Fibroblast of pulmonary artery (primary cell): ENCODE results near the gene CKB.

Source experiments
- DNase-seq: peaks from one replicate; pipeline ENCODE4 v3.0.0-alpha.2; 2010; ENCODE audit warnings: low read depth
- H3K4me3 ChIP-seq: replicated peaks from 2 replicates; pipeline ENCODE4 v1.5.1; 2011; ENCODE audit warnings: low read depth, mild to moderate bottlenecking, control low read depth, low read length, moderate library complexity
- CTCF ChIP-seq: IDR thresholded peaks from 2 replicates; pipeline ENCODE4 v1.5.1; 2011; ENCODE audit warnings: mild to moderate bottlenecking, control low read depth, low read length, inconsistent platforms; ENCODE audit errors: missing control alignments

CKB gene

GRCh38 chr14:103483600-103483999, 39.0 kb downstream of the CKB start:
- no peak for TF ChIP-seq CTCF
- H3K4me3 ChIP-seq: no peak overlapping the region
- DNase-seq: peak; percentile 68

GRCh38 chr14:103480595-103480994, 42.0 kb downstream of the CKB start:
- no peak for DNase-seq
- no peak for TF ChIP-seq CTCF
- no peak overlapping the region for H3K4me3 ChIP-seq

- no peak overlapping the region for H3K4me3 ChIP-seq
- no peak for TF ChIP-seq CTCF
- DNase-seq: no peak
These were observed 46.0 kb downstream of the CKB start for GRCh38 chr14:103476631-103477030.

- no peak for DNase-seq
- no peak overlapping the region for H3K4me3 ChIP-seq
- no peak for TF ChIP-seq CTCF
These were observed 46.6 kb downstream of the CKB start for GRCh38 chr14:103476065-103476464.

GRCh38 chr14:103474893-103475292, 47.7 kb downstream of the CKB start:
- no peak for TF ChIP-seq CTCF
- DNase-seq: no peak
- H3K4me3 ChIP-seq: no peak overlapping the region

GRCh38 chr14:103472939-103473338, 49.7 kb downstream of the CKB start:
- no peak overlapping the region for H3K4me3 ChIP-seq
- no peak for TF ChIP-seq CTCF
- peak; percentile 18 for DNase-seq
